Activated T-helper 9 cell treated with anti-CD3 and anti-CD28 coated beads, Interleukin-2, amount 50 U/mL, for 16 hours (primary cell): ENCODE data around the gene PKNOX2.

Experiments used
- DNase-seq: peaks from one replicate; pipeline ENCODE4 v3.0.0-alpha.2; 2020; ENCODE audit warnings: low read depth

Gene PKNOX2, protein sequence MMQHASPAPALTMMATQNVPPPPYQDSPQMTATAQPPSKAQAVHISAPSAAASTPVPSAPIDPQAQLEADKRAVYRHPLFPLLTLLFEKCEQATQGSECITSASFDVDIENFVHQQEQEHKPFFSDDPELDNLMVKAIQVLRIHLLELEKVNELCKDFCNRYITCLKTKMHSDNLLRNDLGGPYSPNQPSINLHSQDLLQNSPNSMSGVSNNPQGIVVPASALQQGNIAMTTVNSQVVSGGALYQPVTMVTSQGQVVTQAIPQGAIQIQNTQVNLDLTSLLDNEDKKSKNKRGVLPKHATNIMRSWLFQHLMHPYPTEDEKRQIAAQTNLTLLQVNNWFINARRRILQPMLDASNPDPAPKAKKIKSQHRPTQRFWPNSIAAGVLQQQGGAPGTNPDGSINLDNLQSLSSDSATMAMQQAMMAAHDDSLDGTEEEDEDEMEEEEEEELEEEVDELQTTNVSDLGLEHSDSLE

DNA sequence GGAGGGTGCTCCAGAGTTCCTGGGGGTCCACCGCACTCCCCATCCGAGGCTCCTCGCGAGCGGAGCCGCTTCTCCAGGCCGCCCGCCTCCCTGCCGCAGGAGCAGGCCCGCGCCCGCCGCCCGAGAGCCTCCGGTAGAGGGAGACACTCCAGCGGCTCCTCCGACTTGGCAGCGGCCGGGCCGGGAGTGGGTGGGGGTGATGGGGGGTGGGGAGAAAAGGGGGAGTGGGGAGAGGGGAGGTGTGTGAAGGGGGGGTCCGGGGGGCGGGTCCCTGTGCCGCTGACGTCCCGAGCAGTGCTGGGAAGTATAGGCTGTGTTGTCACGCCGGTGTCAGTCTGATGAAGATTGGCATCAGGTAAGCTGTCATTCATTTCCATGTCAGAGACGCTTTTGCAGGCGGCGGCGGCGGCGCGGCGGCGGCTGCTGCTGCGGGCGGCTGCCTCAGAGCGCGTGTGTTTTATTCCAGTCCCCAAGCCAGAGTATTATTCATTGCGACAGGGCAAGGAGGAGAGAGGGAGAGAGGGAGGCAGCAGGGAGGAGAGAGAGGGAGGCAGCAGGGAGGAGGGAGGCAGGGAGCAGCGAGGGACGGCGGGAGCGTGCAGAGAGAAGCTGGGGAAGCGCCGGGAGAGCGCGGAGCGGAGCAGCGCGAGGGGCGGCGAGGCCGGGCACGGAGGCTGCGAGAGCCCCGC lies at the start of gene PKNOX2:
TSS of gene PKNOX2 (plus strand) at position 330 of the 689 bp plus-strand sequence. CDS start 186,555 bp downstream, outside the sequence.
- peak; percentile 37 for DNase-seq

DNA sequence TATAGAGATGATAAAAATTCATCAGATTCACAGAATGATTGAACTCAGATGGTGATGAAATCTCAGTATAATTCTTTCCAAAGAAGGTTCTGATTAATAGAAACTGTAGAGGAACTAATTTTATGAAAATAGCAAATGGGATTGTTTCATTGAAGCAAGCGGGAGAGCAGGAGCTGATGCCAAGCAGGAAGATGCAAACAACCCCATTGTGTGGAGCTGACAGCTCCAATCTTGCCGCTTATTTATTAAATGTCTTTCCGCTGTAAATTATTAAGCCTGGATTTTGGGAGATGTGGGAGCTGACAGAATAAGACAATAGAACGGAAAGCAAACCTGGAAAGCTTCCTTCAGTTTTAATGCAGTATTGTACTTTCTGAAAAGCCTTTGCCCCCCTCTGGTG lies 47.1 kb upstream of the PKNOX2 start:
- no peak for DNase-seq

- no peak for DNase-seq
Measured at GRCh38 chr11:125123194-125123946, 41.2 kb upstream of the PKNOX2 start.

GRCh38 chr11:125123947-125124617 lies 40.5 kb upstream of the PKNOX2 start:
- peak; percentile 12 for DNase-seq

DNA sequence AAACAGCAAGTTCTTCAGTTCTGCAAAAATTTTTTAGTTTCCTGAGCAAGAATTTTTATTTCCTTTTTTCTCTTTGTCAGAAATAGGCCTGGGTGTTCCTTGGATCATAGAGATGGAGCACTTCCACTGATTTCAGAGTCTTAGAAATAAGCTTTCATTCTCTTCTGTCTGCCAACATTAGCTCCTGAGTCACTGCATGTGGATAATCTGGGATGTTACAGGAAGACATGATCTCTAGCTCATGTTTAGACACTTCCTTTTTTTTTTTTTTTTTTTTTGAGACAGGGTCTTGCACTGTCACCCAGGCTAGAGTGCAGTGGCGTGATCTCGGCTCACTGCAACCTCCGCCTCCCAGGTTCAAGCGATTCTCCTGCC lies 39.9 kb upstream of the PKNOX2 start:
- no peak for DNase-seq

GRCh38 chr11:125128450-125128849 lies 36.1 kb upstream of the PKNOX2 start:
- no peak for DNase-seq

GRCh38 chr11:125129316-125129993 lies 35.1 kb upstream of the PKNOX2 start:
- DNase-seq, result no peak

- no peak for DNase-seq
Measured at GRCh38 chr11:125132071-125132470, 32.5 kb upstream of the PKNOX2 start.

DNA sequence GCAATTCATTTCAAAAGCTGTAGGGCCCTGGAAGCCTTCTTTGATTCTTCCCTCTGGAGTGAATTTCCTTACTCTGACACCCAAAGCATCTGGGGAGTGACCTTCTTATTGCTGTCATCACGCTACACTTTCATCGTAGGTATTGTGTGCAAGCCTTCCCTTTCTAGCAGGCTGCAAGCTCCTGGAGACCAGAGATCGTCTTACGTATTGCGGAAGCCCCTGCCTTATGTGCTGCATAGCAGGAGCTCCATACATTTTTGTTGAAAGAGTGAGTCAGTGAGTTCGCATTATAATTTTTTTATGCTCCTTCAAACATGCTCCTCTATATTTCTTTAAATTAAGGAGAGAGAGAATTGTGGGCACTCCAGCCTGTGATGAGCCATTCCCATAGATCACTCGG lies 32.0 kb upstream of the PKNOX2 start:
- no peak for DNase-seq

DNA sequence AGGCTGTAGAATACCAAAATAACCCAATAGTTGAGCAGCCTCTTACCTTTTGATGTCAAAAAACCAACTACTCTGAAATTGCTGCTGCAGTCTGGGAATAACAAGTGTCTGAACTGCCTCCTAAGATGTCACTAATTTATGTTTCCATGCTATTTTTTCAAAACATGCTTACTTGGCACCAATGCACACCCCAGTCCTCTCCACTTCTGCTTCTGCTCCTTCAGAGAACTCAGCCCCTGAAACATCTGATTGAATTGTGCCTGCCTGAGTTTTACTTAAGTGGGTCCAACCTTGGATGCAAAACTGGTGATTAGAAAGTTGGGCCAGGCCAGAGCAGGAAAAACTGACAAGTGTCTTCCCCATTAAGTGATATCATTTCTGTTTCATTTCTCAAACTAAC lies 28.6 kb upstream of the PKNOX2 start:
- no peak for DNase-seq

- DNase-seq, result no peak
Measured at GRCh38 chr11:125138966-125139365, 25.6 kb upstream of the PKNOX2 start.

- DNase-seq, result no peak
Measured at GRCh38 chr11:125139778-125140177, 24.8 kb upstream of the PKNOX2 start.

GRCh38 chr11:125140233-125140632 lies 24.3 kb upstream of the PKNOX2 start:
- DNase-seq, result no peak

DNA sequence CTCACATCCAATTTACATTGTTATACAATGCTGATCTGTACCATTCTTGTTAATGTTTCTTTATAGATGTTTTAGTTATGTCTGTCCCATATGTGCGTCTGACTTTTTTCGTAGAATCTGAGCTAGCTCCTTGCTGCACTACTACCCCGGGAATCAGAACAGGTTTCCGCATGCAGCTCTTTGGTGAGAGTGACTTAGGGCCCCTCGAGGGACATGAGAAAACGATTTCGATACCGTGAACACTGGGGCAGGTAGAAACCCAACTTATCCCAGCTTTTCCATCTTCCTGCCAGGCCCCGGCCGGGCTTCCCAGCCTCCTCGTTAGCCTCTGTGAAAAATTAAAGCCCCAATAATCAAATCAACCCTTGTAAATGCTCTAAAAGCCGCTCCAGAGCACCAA lies 23.4 kb upstream of the PKNOX2 start:
- no peak for DNase-seq

DNA sequence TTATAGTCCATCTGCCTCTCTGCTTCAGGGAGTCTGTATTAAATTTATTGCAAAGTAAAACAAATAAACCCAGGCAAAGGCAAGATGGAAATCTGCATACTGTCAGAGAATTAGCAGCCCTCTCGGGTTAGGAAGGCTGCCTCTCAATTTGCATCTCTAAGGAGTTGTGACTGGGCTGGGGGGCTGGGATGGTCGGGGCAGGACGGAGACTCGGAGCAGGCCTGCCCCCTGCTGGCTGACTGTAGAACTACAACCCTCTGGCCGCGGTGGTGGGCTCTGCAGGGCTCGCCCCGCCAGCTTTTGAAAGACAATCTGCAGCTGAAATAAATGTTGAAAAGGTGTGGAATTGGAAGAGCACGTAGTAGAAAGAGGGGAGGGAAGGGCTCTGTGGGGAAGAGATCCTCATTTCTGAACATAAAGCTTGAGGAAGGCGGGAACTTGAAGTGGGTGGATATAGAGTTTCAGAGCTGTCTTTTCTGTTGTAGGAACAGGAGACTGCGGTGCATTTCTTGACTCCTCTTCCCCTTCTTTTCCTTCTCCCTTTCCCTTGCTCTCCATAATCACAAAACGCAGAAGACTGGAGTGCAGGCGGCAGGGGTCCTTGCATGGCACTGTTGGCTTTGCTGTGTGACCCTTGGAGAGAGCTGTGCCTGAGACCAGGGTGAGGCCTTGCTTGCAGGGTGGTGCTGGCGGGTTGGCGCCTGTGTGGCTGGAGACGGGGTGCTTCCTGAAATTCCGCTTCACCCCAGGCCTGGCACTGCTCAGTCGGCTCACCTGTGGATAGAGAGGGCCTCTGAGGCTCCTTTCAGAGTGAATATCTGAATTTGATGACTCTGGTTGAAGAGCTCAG lies 22.6 kb upstream of the PKNOX2 start:
- peak; percentile 42 for DNase-seq

DNA sequence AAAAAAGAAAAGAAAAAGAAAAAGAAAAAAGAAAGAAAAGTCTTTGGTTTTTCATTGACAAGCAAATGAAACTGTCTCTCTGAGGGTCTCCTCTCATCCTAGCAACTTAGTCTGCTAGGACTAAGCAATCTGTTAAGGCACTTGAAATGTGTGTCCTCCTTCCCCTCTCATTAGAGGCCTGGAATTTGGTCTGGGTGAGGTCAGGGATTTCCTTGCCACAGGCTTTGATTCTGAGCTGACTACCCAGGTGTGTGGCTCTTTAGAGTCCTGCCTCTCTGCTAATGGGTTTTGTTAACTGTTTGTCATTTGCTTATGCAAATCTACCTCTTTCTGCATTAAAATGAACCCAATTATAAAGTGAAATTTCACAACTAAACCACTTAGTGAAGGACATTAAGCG lies 18.3 kb upstream of the PKNOX2 start:
- DNase-seq, result no peak

- no peak for DNase-seq
Measured at GRCh38 chr11:125147280-125147679, 17.3 kb upstream of the PKNOX2 start.

- no peak for DNase-seq
Measured at GRCh38 chr11:125148011-125148410, 16.5 kb upstream of the PKNOX2 start.

DNA sequence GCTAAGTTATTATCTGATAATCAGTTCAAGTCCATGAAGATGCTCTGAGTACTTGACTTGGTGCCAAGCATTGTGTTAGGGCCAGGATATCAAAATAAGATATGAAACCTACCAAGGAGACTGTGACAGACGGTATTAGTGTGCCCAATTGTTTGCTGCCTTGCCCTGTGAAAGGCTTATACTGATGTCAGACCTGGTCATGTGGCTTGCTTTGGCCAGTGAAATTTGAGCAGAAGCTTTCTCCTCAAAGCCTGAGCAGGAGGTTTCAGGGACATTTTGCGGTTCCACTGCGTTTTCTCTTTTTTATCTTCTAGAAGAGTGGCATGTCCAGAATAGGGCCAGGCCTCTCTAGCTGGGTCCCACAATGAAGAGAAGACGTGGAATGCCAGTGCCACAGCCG lies 15.8 kb upstream of the PKNOX2 start:
- no peak for DNase-seq

DNA sequence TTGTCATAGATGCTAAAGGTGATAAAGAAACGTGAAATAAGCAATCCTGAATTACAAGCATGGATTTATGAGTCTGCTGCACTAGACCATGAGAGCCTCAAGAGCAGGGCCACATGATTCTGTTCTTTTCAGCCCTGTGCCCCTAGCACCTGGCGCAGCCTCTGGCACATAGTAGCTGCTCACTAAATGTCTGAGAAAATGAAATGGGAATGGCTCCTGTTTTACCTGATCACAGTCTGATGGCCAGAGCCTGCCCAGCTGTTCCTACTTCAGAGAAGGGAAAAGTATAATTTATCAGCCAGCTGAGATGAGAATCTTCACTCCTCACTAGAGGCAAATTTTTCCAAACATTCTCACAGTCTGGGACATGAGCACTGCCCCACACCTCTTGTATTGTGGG lies 10.7 kb upstream of the PKNOX2 start:
- no peak for DNase-seq
